ENCODE results near the gene GRHL3.

DNA sequence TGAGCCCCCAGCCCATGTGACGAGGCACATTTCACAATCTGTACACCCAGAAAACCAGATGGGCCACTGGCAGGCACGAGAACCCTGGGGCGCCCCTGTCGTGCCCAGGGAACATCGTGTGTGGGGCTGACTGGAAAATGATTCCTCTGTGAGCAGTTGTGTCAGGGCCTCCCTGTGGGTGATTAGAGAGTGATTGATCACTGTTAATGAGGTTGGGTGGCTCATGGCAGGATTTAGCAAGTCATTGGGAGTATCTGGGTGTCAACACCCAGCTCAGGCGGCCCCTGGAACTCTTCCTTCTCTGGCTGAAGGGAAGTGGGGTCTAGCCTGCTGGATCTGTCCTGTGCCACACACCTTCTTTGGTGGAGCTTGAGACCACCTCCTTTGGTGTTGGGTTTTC is 5.7 kb downstream of the GRHL3 start:
- TF ChIP-seq, protein P1, sequence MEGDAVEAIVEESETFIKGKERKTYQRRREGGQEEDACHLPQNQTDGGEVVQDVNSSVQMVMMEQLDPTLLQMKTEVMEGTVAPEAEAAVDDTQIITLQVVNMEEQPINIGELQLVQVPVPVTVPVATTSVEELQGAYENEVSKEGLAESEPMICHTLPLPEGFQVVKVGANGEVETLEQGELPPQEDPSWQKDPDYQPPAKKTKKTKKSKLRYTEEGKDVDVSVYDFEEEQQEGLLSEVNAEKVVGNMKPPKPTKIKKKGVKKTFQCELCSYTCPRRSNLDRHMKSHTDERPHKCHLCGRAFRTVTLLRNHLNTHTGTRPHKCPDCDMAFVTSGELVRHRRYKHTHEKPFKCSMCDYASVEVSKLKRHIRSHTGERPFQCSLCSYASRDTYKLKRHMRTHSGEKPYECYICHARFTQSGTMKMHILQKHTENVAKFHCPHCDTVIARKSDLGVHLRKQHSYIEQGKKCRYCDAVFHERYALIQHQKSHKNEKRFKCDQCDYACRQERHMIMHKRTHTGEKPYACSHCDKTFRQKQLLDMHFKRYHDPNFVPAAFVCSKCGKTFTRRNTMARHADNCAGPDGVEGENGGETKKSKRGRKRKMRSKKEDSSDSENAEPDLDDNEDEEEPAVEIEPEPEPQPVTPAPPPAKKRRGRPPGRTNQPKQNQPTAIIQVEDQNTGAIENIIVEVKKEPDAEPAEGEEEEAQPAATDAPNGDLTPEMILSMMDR (IDR thresholded peaks at IDR 0.05; ENCODE audit: poor library complexity): no peak
- no peak for TF ChIP-seq EZH2 (IDR thresholded peaks at IDR 0.05; ENCODE audit: borderline replicate concordance)

All from hepatocyte (in vitro differentiated cells).